H9 (cell line): Measurements from ENCODE around the gene BRD9. TPM values are rescaled to one million over a fixed set of nuclear protein-coding genes. Genes with fewer than 3 reads are reported as not detected.

Experiments used
- DNase-seq: peaks from one replicate; pipeline ENCODE4 v3.0.0-alpha.2; 2017
- H2AFZ ChIP-seq: one replicate; pipeline ENCODE4 v1.6.1; 2013; ENCODE audit warnings: mild to moderate bottlenecking, low read length, control low read depth, moderate library complexity
- H2AK5ac ChIP-seq: 2 replicates; pipeline ENCODE4 v1.6.1; 2013; ENCODE audit warnings: low read length, control low read depth, mixed read lengths; ENCODE audit not compliant: insufficient read length
- H2BK120ac ChIP-seq: one replicate; pipeline ENCODE4 v1.6.1; 2013; ENCODE audit warnings: low read depth, mild to moderate bottlenecking, low read length, control low read depth, inconsistent platforms; ENCODE audit not compliant: poor library complexity, severe bottlenecking
- H2BK12ac ChIP-seq: 2 replicates; pipeline ENCODE4 v1.6.1; 2013; ENCODE audit warnings: low read length, control low read depth, mixed read lengths, low read depth; ENCODE audit not compliant: insufficient read length
- H2BK15ac ChIP-seq: 2 replicates; pipeline ENCODE4 v1.6.1; 2013; ENCODE audit warnings: low read depth, low read length, control low read depth
- H2BK20ac ChIP-seq: one replicate; pipeline ENCODE4 v1.6.1; 2013; ENCODE audit warnings: low read depth, mild to moderate bottlenecking, low read length, control low read depth, inconsistent platforms; ENCODE audit not compliant: poor library complexity, severe bottlenecking
- H2BK5ac ChIP-seq: 2 replicates; pipeline ENCODE4 v1.6.1; 2013; ENCODE audit warnings: low read length, control low read depth, mixed read lengths; ENCODE audit not compliant: insufficient read length
- H3K14ac ChIP-seq: 2 replicates; pipeline ENCODE4 v1.6.1; 2013; ENCODE audit warnings: low read length, control low read depth; ENCODE audit not compliant: insufficient read depth
- H3K18ac ChIP-seq: 2 replicates; pipeline ENCODE4 v1.6.1; 2013; ENCODE audit warnings: low read depth, mild to moderate bottlenecking, mixed read lengths, low read length, control low read depth; ENCODE audit not compliant: insufficient read length
- H3K23ac ChIP-seq: 2 replicates; pipeline ENCODE4 v1.6.1; 2013; ENCODE audit warnings: low read length, control low read depth, mixed read lengths, low read depth; ENCODE audit not compliant: insufficient read length
- H3K23me2 ChIP-seq: 2 replicates; pipeline ENCODE4 v1.6.1; 2013; ENCODE audit warnings: low read depth, mild to moderate bottlenecking, mixed read lengths, low read length, control low read depth; ENCODE audit not compliant: insufficient read length, poor library complexity, severe bottlenecking
- H3K27ac ChIP-seq: 2 replicates; pipeline ENCODE4 v1.5.1; 2013; ENCODE audit warnings: low read length, control low read depth, mixed read lengths, low read depth; ENCODE audit not compliant: insufficient read length
- H3K27me3 ChIP-seq: 2 replicates; pipeline ENCODE4 v1.6.1; 2013; ENCODE audit warnings: low read length, control low read depth, inconsistent platforms; ENCODE audit not compliant: insufficient read depth
- H3K4ac ChIP-seq: 2 replicates; pipeline ENCODE4 v1.6.1; 2013; ENCODE audit warnings: low read depth, mild to moderate bottlenecking, control low read depth, inconsistent platforms, low read length, moderate library complexity
- H3K4me1 ChIP-seq: 2 replicates; pipeline ENCODE4 v1.6.1; 2013; ENCODE audit warnings: low read length, control low read depth, inconsistent platforms; ENCODE audit not compliant: insufficient read depth
- H3K4me2 ChIP-seq: 2 replicates; pipeline ENCODE4 v1.6.1; 2013; ENCODE audit warnings: low read length, control low read depth, mixed read lengths; ENCODE audit not compliant: insufficient read length, insufficient read depth
- H3K56ac ChIP-seq: 2 replicates; pipeline ENCODE4 v1.6.1; 2013; ENCODE audit warnings: low read depth, mild to moderate bottlenecking, mixed read lengths, low read length, control low read depth; ENCODE audit not compliant: insufficient read length
- H3K79me1 ChIP-seq: 2 replicates; pipeline ENCODE4 v1.6.1; 2013; ENCODE audit warnings: low read depth, mild to moderate bottlenecking, moderate library complexity, low read length, control low read depth, inconsistent platforms; ENCODE audit not compliant: insufficient read depth, poor library complexity, severe bottlenecking
- H3K79me2 ChIP-seq: 2 replicates; pipeline ENCODE4 v1.6.1; 2013; ENCODE audit warnings: low read length, control low read depth, inconsistent platforms; ENCODE audit not compliant: insufficient read depth
- H3K9ac ChIP-seq: 2 replicates; pipeline ENCODE4 v1.6.1; 2013; ENCODE audit warnings: low read length, control low read depth, mixed read lengths; ENCODE audit not compliant: insufficient read length; ENCODE audit errors: extremely low read depth
- H3K9me3 ChIP-seq: one replicate; pipeline ENCODE4 v1.6.1; 2013; ENCODE audit warnings: low read depth, low read length, inconsistent platforms; ENCODE audit not compliant: control insufficient read depth
- H3T11ph ChIP-seq: one replicate; pipeline ENCODE4 v1.6.1; 2013; ENCODE audit warnings: mild to moderate bottlenecking, low read length, control low read depth, inconsistent platforms
- H4K20me1 ChIP-seq: one replicate; pipeline ENCODE4 v1.6.1; 2013; ENCODE audit not compliant: control insufficient read depth, insufficient read length, insufficient read depth
- H4K5ac ChIP-seq: 2 replicates; pipeline ENCODE4 v1.6.1; 2013; ENCODE audit warnings: low read depth, mild to moderate bottlenecking, mixed read lengths, low read length, control low read depth; ENCODE audit not compliant: insufficient read length
- H4K8ac ChIP-seq: replicated peaks from 2 replicates; pipeline ENCODE4 v1.6.1; 2013; ENCODE audit warnings: low read length, control low read depth, mixed read lengths, low read depth; ENCODE audit not compliant: insufficient read length
- H4K91ac ChIP-seq: 2 replicates; pipeline ENCODE4 v1.6.1; 2013; ENCODE audit warnings: low read depth, mild to moderate bottlenecking, moderate library complexity, mixed read lengths, low read length, control low read depth; ENCODE audit not compliant: insufficient read length
- H3K27ac Mint-ChIP-seq, 3 experiments: 2 replicates in 2 of 3; 3 replicates in 1 of 3; pipeline ENCODE4 v1.8.0; 2020 to 2021; ENCODE audit warnings: mixed read lengths in 3 of 3, mild to moderate bottlenecking in 1 of 3, moderate library complexity in 1 of 3
- H3K27me3 Mint-ChIP-seq: 2 replicates; pipeline ENCODE4 v1.8.0; 2021; ENCODE audit warnings: low read depth, mild to moderate bottlenecking, moderate library complexity, mixed read lengths
- H3K36me3 Mint-ChIP-seq, 3 experiments: 2 replicates in 2 of 3; 3 replicates in 1 of 3; pipeline ENCODE4 v1.8.0; 2020 to 2021; ENCODE audit warnings: low read depth in 3 of 3, mixed read lengths in 3 of 3; ENCODE audit not compliant: insufficient read depth in 1 of 3
- H3K4me1 Mint-ChIP-seq, 2 experiments: 2 replicates each; pipeline ENCODE4 v1.8.0; 2020; ENCODE audit warnings: mixed read lengths in 2 of 2
- H3K4me3 Mint-ChIP-seq, 2 experiments: 2 replicates in 1 of 2; 3 replicates in 1 of 2; pipeline ENCODE4 v1.8.0; 2020 to 2021; ENCODE audit warnings: mild to moderate bottlenecking in 2 of 2, mixed read lengths in 2 of 2, moderate library complexity in 1 of 2
- H3K9me3 Mint-ChIP-seq, 2 experiments: 2 replicates in 1 of 2; 3 replicates in 1 of 2; pipeline ENCODE4 v1.8.0; 2020; ENCODE audit warnings: mild to moderate bottlenecking in 2 of 2, mixed read lengths in 2 of 2, moderate library complexity in 1 of 2
- CTCF ChIP-seq: fragments of 200-600 bp; sonication (generic); conservative IDR thresholded peaks from 3 replicates; pipeline ENCODE4 v1.8.0; 2021; ENCODE audit warnings: antibody characterized with exemption, mild to moderate bottlenecking
- WGBS: extraction: QIAGEN DNeasy Blood & Tissue Kit; methylation state at CpG from one replicate; pipeline ENCODE4 v1.1.7; 2013; ENCODE audit warnings: missing lambda C conversion rate, low lambda C conversion rate, mixed read lengths; ENCODE audit not compliant: insufficient read length; ENCODE audit errors: extremely low coverage; 5-methylcytosine and 5-hydroxymethylcytosine counted together
- total RNA-seq: library from RNA; stranded (reverse); gene quantifications from 2 replicates; pipeline ENCODE4 v1.2.1, GENCODE V29; 2021

BRD9 gene
- total RNA-seq, 1 experiment from 2014 or later = 70.5 TPM

DNA sequence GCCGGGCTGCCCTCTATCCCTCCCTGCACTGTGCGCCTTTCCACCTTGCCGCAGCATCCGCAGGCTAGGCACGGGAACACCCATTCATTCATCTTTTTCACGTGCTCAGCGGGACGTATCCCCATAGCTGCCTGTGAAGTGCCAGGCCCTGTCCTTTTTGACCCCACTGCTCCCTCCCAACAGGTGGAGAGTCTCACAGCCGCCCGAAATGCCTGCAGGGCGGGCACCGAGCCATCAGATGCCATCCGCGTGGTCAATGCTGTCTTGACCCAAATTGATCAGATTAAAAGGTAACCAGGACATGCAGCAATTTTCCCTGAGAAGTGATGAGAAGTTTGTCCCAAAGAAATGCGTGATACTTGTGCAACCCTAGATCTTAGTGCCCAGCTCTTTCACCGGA is 15.6 kb upstream of the BRD9 start:
- Histone ChIP-seq H3T11ph (no peak overlapping the region), H2AK5ac (no peak overlapping the region), H2BK5ac (no peak overlapping the region), H4K8ac (no peak overlapping the region), H3K27me3 (no peaks in the 10 kb centered on the region), H3K79me2 (no peaks in the 10 kb centered on the region), H3K9me3 (no peaks in the 10 kb centered on the region), H3K23me2 (no peaks in the 10 kb centered on the region), H3K56ac (no peak overlapping the region), H2BK15ac (no peak overlapping the region), H3K23ac (no peak overlapping the region), H3K27ac (no peak overlapping the region), H2BK12ac (no peak overlapping the region), H2BK20ac (no peak overlapping the region), H2AFZ (no peak overlapping the region), H2BK120ac (no peak overlapping the region), H3K14ac (no peak overlapping the region), H4K91ac (no peak overlapping the region), H3K4ac (no peak overlapping the region), H3K18ac (no peak overlapping the region), H3K9ac (no peak overlapping the region), H4K5ac (no peak overlapping the region), H3K4me2 (no peak overlapping the region), H4K20me1 (no peaks in the 10 kb centered on the region), H3K4me1 (no peaks in the 10 kb centered on the region), H3K79me1 (no peaks in the 10 kb centered on the region)
- Mint-ChIP-seq H3K27me3 (no peaks in the 10 kb centered on the region), H3K4me1 (peaks cover 0 to 3% of the 10 kb centered on the region in 2 experiments; a peak in 2 of 4 replicates), H3K27ac (peak overlapping the region in 1 of 3 experiments; percentile 44; a peak in 1 of 7 replicates), H3K36me3 (peaks cover 54 to 90% (median 86%) of the 10 kb centered on the region in 3 experiments), H3K9me3 (no peaks in the 10 kb centered on the region), H3K4me3 (no peak overlapping the region)
- TF ChIP-seq CTCF = no peak
- DNase-seq = no peak
- WGBS = no CpG with 5 or more reads among the region's 16 CpGs
